T follicular helper cell (primary cell): ENCODE measurements around the gene UIMC1.
"Not testable (repeated sequence)": the region's sequence is repeated elsewhere in the genome, so short reads cannot be mapped to it uniquely, and the experiment has no call there.

ENCODE experiments used
- DNase-seq: peaks from one replicate; pipeline ENCODE4 v3.0.0-alpha.2; 2020; ENCODE audit warnings: low read depth

The UIMC1 gene

DNA sequence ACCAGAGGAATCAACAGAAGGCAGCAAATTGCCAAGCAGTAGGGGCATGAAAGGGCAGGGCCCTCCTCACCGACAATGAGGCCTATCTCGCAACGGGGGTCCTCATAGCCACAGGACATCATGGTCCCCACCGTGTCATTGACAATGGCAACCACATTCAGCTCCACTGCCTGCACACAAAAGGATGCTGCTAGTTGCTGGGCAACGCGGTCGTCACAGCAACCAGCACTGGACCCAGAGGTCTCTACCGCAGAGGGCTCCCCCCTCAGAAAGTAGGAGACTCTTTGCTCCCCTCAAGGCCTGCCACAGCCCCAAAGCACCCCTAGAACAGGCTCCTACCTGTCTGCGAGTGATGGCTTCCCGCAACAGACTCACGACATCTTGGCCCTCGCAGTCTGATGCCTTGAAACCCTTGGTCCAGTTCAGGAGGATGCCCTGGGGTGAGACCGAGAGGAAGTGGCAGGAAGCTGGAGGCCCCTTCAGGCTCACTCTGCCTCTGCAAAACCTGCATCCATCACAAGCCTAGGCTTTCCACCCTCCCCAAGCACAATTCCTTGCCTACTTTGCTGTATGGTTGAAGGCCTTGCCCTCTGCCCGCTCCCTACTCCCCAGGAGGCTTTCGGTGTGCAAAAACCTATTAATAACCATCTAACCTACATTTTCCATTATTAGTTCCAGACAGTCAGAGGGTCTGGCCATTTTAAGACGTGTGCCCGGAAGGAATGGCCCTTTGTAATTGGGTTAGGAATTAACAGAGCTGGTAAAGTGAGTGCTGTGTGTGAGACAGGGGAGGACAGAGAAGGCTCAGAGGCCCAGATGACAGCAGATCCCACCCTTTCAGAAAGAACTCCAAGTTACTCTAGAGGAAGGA, 122.6 kb downstream of the UIMC1 start:
- DNase-seq: no peak

- no peak for DNase-seq
Observed at GRCh38 chr5:176882567-176882903, 124.0 kb downstream of the UIMC1 start.

DNA sequence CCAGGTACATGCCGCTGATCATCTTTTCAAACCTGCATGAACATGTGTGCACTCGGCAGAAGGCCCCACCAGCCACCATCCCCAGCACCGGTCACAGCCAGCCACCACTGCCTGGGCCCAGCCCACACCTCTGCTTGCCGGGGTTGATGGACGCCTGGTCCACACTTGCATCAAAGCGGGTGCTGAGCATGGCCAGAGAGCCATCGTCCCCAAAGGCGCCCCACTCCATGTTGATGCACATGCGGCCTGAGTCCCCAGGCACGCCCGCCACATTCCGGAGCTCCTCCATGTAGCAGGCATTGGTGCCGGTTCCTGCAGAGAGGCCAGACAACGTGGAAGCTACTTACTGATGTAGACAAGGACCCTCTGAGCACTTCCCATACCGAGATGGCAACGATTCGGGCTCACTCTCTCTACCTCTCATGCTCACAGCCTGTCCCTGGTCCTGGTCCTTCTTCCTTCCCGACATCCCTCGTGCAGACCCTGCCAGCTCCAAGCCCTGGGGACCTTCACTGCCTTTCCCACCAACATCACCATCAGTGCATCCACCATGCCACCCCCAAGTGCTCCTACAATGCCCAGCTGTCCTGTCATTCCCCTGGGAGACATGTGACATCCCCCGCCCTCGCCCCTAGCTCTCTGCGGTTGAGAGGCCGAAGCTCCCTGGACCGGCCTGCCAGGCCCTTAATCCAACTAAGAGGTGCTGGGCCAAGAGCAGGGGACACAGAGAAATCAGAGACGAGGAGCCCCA, 124.6 kb downstream of the UIMC1 start:
- no peak for DNase-seq

DNA sequence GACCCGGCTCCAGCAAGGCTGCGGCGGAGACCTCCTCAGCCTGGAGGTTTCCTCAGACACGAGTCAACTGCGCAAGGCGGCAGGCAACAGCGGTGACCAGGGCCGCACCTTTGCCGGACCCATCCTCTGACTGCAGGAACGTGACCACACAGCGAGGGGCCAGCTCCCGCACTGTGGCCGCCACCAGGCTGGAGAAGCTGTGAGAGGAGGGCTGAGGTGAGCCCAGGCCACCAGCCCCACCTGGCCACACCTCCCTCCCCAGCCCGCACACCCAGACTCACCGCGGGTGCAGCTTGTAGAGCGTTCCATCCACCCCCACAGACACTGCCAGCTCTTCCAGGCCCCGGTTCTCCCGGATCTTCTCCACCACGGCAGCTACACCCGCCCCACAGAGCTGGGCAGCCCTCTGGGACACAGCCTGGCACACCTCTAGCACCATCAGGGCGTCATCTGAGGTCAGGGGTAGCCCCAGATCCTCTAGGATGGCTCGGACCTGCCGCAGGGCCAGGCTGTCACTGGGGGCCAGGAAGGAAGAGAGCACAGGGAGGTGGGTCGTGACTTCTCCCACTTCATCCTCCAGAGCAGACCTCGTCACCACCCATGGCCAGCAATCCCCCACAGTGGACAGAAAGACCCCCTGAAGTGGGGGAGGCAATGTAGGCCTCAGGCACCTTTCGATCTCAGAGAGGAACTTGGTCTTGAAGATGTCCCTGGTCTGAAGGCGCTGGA, 125.4 kb downstream of the UIMC1 start:
- DNase-seq: no peak

GRCh38 chr5:176880366-176881020, 126.1 kb downstream of the UIMC1 start:
- no peak for DNase-seq

GRCh38 chr5:176879663-176880361, 126.8 kb downstream of the UIMC1 start:
- DNase-seq: no peak

GRCh38 chr5:176878906-176879662, 127.5 kb downstream of the UIMC1 start:
- no peak for DNase-seq

- no peak for DNase-seq
Observed at GRCh38 chr5:176878463-176878862, 128.1 kb downstream of the UIMC1 start.

DNA sequence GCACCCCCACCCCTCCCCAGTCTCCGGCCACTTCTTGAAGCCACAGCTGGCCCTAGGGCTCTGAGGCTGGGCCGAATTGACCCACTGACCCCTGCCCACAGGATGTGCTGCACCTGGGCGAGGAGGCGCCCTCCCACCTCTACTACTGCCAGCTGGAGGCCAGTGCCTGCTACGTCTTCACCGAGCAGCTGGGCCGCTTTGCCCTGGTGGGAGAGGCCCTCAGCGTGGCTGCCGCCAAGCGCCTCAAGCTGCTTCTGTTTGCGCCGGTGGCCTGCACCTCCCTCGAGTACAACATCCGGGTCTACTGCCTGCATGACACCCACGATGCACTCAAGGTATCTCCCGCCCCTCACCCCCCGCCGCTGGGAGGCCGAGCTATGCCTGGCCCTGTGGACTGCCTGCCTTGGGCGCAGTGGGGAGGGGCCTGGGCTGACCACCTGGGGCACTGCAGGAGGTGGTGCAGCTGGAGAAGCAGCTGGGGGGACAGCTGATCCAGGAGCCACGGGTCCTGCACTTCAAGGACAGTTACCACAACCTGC, 128.7 kb downstream of the UIMC1 start:
- DNase-seq: no peak

DNA sequence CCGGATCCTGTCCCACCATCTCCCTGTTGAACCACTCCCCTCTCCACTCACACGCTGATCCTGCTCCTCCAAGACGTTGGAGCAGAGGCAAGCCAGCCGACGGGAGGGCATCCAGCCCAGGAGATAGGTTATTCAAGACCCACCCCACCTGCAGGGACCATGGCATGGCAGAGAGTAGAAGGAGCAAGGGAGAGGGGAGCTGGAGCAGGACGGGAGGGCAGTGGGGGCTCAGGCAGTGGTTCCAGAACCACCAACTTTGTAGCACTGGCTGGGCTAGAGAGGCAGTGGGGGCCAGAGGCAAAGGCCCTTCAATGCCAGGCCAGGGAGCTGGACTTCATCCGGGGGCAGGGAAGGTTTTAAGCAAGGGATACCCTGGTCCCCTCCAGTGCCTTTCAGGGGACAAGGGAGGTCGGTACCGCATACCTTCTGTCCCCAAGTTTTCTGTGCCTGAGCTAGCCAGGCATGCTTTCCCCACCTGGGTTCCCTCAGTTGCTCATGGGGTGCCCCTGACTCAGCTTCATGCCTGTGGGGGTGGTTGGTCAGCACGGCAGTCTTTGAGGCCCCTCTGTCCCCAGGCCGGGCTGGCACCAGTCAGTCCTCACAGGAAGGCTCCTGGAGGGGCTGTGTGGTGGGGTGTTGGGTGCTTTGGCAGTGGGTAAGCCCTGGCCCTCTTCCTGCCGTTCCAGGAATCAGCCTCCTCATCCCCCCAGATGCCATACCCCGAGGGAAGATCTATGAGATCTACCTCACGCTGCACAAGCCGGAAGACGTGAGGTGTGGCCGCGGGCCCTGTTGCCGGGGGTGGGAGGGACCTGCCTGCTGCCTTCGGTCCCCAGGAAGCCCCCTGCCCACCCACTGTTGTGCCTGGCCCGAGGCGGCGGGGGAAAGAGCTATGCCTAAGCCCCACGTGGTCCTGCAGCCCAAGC, 129.8 kb downstream of the UIMC1 start:
- no peak for DNase-seq

DNA sequence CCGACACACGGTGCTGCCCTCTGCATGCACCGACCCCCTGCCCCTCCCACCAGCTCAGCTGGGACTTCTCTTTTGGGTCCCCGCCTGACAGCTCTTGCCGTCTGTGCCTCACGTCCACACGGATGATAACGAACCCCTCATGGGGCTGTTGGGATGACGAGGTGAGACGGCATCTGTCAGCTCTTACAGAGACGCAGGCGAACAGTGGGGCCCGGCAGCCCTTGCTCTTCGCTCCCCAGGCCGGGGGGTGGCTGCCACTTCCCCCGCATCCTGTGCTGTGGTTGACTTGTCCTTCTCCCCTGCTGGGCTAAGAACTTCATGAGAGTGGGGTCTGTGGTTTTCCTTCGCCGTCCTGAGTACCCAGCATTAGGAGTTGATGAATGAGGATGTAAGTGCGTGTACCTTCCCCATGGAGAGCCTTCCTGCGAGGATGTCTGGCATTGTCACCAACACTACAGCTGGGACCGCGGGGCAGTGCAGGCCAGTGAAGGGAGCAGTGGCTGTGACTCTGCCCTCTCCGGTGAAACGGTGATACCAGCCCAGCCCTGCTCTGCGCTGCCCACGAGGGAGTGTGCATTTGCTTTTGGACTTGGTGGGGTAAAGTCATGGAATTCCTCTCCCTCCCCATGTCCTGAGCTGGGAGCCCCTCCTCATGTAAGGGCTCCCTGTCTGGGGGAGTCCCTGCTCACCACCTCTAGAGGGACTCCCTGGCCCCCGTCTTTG, 130.6 kb downstream of the UIMC1 start:
- no peak for DNase-seq

GRCh38 chr5:176875014-176875550, 131.5 kb downstream of the UIMC1 start:
- DNase-seq: no peak

- DNase-seq: no peak
Observed at GRCh38 chr5:176874198-176874780, 132.3 kb downstream of the UIMC1 start.

GRCh38 chr5:176873541-176874172, 132.9 kb downstream of the UIMC1 start:
- no peak for DNase-seq

GRCh38 chr5:176873011-176873410, 133.6 kb downstream of the UIMC1 start:
- DNase-seq: not testable (repeated sequence)

DNA sequence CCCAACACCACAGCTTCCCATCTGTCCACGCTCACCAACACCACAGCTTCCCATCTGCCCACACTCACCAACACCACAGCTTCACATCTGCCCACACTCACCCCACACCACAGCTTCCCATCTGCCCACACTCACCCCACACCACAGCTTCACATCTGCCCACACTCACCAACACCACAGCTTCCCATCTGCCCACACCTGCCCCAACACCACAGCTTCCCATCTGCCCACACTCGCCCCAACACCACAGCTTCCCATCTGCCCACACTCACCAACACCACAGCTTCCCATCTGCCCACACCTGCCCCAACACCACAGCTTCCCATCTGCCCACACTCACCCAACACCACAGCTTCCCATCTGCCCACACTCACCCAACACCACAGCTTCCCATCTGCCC, 134.0 kb downstream of the UIMC1 start:
- not testable (repeated sequence) for DNase-seq

DNA sequence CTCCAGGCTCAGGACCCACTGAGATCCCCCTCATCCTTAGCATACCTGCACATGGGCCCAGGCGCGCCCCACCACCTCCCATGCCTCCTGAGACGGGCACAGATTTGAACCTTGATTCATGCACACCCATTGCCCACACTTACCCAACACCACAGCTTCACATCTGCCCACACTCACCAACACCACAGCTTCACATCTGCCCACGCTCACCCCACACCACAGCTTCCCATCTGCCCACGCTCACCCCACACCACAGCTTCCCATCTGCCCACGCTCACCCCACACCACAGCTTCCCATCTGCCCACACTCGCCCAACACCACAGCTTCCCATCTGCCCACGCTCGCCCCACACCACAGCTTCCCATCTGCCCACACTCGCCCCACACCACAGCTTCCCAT, 135.9 kb downstream of the UIMC1 start:
- not testable (repeated sequence) for DNase-seq
